GM19467 (cell line): ENCODE results near the gene PDZD4.

Source experiments
- ATAC-seq: cut with Tn5 transposase; IDR thresholded peaks from one replicate; pipeline ENCODE4 v1.9.1; 2021; ENCODE audit warnings: mild to moderate bottlenecking, moderate library complexity; ENCODE audit not compliant: unreplicated experiment

Gene PDZD4

GRCh38 chrX:153868576-153869472 is 38.5 kb upstream of the PDZD4 start:
- no peak for ATAC-seq

GRCh38 chrX:153867671-153868070 is 37.3 kb upstream of the PDZD4 start:
- ATAC-seq: no peak

- ATAC-seq: no peak
Observed at GRCh38 chrX:153867139-153867538, 36.8 kb upstream of the PDZD4 start.

- no peak for ATAC-seq
Observed at GRCh38 chrX:153866302-153867019, 36.1 kb upstream of the PDZD4 start.

- ATAC-seq: no peak
Observed at GRCh38 chrX:153865685-153866084, 35.3 kb upstream of the PDZD4 start.

- no peak for ATAC-seq
Observed at GRCh38 chrX:153865321-153865580, 34.9 kb upstream of the PDZD4 start.

GRCh38 chrX:153864561-153865320 is 34.4 kb upstream of the PDZD4 start:
- ATAC-seq: no peak

GRCh38 chrX:153864101-153864500 is 33.8 kb upstream of the PDZD4 start:
- ATAC-seq: no peak

- no peak for ATAC-seq
Observed at GRCh38 chrX:153863251-153863991, 33.1 kb upstream of the PDZD4 start.

- no peak for ATAC-seq
Observed at GRCh38 chrX:153862369-153863250, 32.3 kb upstream of the PDZD4 start.

- no peak for ATAC-seq
Observed at GRCh38 chrX:153861733-153862310, 31.5 kb upstream of the PDZD4 start.

- ATAC-seq: no peak
Observed at GRCh38 chrX:153861151-153861550, 30.8 kb upstream of the PDZD4 start.

GRCh38 chrX:153857348-153857903 is 27.1 kb upstream of the PDZD4 start:
- no peak for ATAC-seq

GRCh38 chrX:153854702-153855101 is 24.4 kb upstream of the PDZD4 start:
- no peak for ATAC-seq

- ATAC-seq: no peak
Observed at GRCh38 chrX:153853902-153854267, 23.5 kb upstream of the PDZD4 start.

- no peak for ATAC-seq
Observed at GRCh38 chrX:153853180-153853901, 23.0 kb upstream of the PDZD4 start.

- ATAC-seq: no peak
Observed at GRCh38 chrX:153851981-153852380, 21.6 kb upstream of the PDZD4 start.

GRCh38 chrX:153848325-153848724 is 18.0 kb upstream of the PDZD4 start:
- ATAC-seq: no peak

GRCh38 chrX:153845842-153846241 is 15.5 kb upstream of the PDZD4 start:
- ATAC-seq: no peak
